CD4-positive, alpha-beta T cell treated with Interleukin-17A for 1 hour (primary cell): ENCODE data around the gene DHX9.

ENCODE experiments used
- DNase-seq: peaks from one replicate; pipeline ENCODE4 v3.0.0-alpha.2; 2020

Gene DHX9

GRCh38 chr1:182839209-182840066 lies at the start of gene DHX9:
DHX9 (plus strand) TSS chr1:182839347; CDS start chr1:182842567, 3,220 bp downstream.
- peak; percentile 95 for DNase-seq

GRCh38 chr1:182791281-182792179 lies 47.6 kb upstream of the DHX9 start:
- DNase-seq = no peak

DNA sequence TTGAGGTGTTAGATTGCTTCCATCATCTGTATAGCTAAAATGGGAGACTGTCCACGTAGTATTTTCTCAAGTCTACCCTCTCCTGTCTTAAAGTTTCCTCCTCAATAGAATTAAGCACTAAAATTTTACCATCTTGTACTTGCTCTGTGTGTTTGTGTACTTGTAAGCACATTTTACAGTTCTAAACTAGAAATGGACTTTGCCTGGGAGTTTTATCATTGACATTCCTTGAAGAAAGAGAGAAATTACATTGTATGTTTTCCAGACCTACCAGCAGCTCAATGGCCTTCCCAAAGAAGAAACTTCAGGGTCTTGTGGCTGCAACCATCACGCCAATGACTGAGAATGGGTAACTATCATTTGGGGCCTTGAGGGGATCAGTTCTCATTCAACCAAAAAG lies 45.1 kb upstream of the DHX9 start:
- no peak for DNase-seq

GRCh38 chr1:182794676-182795201 lies 44.4 kb upstream of the DHX9 start:
- no peak for DNase-seq

DNA sequence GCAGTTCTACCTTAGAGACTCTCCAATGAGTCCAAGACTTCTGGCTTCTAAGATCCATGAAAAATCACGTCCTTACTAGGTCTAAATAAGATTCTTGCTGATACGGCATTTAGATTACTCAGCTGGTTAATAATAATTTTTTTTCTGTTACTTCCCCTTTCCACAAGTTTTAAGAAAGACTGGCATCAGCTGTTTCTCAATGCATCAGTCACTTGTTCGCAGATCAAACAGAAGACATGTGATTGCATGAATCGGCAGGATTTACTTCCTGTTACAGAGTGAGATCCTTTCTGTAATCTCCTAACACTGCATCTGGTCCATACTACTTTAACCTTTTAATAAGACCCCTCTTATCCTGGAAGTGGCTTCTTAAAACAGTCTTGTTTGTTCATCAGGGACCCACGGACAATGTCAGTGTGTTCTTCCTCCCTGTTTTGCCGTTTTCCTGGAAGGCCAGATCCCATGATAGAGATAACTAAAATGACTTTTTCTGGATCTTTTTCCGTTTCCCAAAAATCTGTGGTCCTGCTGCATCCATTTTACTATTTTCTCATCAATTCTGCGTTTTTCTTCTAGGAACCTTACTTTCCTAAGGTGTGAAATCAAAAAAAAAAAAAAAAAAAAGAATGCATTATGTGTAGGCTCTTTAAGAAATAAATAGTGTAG lies 43.5 kb upstream of the DHX9 start:
- peak; percentile 14 for DNase-seq

GRCh38 chr1:182802006-182802803 lies 36.9 kb upstream of the DHX9 start:
- no peak for DNase-seq

GRCh38 chr1:182803846-182804245 lies 35.3 kb upstream of the DHX9 start:
- DNase-seq = no peak

GRCh38 chr1:182806015-182806678 lies 33.0 kb upstream of the DHX9 start:
- DNase-seq = no peak

- no peak for DNase-seq
Observed at GRCh38 chr1:182807907-182808306, 31.2 kb upstream of the DHX9 start.

- no peak for DNase-seq
Observed at GRCh38 chr1:182809414-182809957, 29.7 kb upstream of the DHX9 start.

GRCh38 chr1:182811975-182812722 lies 27.0 kb upstream of the DHX9 start:
- no peak for DNase-seq

DNA sequence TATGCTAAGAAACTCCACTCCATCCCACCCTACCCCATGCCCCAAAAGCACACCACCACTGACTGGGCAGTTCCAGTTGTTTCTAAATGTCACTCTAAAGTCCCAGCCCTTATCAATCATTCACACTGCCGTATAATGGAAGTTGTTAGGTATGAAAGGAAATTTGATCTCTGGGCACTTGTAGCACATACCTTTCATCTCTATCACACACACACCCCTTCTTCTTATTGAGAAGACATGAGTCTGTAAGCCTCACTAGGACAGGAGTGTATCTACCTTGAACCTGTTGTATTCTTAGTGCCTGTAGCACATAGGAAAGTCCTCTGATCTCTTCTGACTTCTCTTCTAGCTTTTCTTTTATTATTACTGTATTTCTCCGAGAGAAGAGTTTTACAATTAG lies 22.3 kb upstream of the DHX9 start:
- DNase-seq = no peak

GRCh38 chr1:182817802-182818201 lies 21.3 kb upstream of the DHX9 start:
- DNase-seq = no peak

- DNase-seq = no peak
Observed at GRCh38 chr1:182823220-182823619, 15.9 kb upstream of the DHX9 start.

- no peak for DNase-seq
Observed at GRCh38 chr1:182826892-182827291, 12.3 kb upstream of the DHX9 start.

DNA sequence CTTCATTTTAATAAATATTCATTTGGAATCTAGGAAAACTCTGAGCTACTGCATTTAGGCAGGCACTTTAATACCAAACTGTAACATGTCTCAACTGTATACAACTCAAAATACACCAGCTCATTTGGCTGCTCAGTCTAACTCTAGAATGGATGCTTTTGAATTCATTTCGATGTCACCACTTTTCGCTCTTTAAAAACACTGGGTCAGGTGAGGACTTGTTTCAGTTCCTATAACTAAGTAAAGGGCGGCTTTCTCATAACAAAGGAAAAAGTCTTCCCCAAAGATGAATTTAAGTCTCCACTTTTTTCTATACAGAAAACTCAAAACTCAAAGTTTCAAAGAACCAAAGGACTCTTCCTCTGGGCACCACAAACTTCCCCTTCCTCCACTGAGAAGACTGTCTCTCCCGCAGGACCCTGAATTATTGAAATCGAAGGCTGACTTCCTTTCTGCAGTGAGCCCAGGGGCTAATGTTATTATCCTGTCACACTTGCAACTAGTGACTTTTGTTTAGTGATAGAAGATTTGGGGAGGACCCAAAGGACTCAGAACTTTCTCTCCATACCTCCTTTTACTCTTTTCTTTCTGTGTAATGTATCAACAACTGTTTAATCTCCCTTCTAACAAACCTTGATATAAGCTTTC lies 9.7 kb upstream of the DHX9 start:
- no peak for DNase-seq

GRCh38 chr1:182833271-182833670 lies 5.9 kb upstream of the DHX9 start:
- DNase-seq = no peak

DNA sequence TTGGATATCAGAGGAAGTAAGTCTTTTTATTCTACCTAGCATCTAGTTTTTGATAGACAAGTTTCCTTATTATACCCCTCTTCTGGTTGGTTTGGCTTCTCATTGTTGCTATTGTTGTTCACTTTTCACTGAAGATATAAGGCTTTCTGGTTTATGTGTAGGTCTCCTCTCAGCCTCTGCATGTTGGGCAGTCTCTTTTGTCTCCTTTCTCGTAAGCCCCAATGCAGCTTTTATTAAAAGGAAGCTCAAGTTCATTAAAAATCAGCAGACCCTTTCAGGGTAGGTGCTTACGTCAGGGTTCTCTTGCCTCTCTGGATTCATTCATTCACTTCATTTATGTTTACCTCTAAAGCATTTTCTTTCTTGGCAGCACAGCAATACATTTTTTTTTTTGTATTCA lies 4.8 kb upstream of the DHX9 start:
- no peak for DNase-seq

GRCh38 chr1:182835806-182836205 lies 3.3 kb upstream of the DHX9 start:
- no peak for DNase-seq
